ENCODE data around the gene RHOT2. TPM values are rescaled to one million over a fixed set of nuclear protein-coding genes. Genes with fewer than 3 reads are reported as not detected.

Gene RHOT2
- total RNA-seq, 6 experiments from 2014 or later = 73.9 to 93.4 (median 84.8) TPM

DNA sequence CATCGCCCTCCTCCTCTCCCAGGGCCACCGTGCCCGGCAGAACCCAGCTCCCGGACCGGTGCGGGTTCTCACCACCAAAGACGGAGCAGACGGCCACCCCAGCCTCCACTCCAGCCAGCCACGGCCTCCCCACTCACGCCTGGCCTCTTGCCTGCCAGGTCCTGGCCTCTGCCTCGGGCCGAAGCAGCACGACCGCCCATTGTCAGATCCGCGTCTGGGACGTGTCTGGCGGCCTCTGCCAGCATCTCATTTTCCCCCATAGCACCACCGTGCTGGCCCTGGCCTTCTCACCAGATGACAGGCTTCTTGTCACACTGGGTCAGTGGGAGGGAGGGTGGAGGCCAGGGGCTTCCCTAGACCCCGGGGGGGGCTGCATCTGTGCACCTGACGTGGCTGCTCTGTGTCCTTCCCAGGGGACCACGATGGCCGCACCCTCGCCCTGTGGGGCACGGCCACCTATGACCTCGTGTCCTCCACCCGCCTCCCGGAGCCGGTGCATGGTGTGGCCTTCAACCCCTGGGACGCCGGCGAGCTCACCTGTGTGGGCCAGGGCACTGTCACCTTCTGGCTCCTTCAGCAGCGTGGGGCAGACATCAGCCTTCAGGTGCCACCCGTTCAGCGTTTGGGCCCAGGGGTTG, 6.6 kb upstream of the RHOT2 start:
- Mint-ChIP-seq H3K9me3 (no peaks in the 10 kb centered on the region), H3K4me1 (ENCODE audit: low read depth) (no peaks in the 10 kb centered on the region), H3K27ac (no peak overlapping the region), H3K4me3 (peak overlapping the region; percentile 13; the same call in 1 of the 2 replicates), H3K36me3 (ENCODE audit: low read depth) (no peaks in the 10 kb centered on the region), H3K27me3 (ENCODE audit: insufficient read depth) (no peaks in the 10 kb centered on the region; the same call in 1 of the 2 replicates)
- TF ChIP-seq, protein P1, sequence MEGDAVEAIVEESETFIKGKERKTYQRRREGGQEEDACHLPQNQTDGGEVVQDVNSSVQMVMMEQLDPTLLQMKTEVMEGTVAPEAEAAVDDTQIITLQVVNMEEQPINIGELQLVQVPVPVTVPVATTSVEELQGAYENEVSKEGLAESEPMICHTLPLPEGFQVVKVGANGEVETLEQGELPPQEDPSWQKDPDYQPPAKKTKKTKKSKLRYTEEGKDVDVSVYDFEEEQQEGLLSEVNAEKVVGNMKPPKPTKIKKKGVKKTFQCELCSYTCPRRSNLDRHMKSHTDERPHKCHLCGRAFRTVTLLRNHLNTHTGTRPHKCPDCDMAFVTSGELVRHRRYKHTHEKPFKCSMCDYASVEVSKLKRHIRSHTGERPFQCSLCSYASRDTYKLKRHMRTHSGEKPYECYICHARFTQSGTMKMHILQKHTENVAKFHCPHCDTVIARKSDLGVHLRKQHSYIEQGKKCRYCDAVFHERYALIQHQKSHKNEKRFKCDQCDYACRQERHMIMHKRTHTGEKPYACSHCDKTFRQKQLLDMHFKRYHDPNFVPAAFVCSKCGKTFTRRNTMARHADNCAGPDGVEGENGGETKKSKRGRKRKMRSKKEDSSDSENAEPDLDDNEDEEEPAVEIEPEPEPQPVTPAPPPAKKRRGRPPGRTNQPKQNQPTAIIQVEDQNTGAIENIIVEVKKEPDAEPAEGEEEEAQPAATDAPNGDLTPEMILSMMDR (IDR thresholded peaks at IDR 0.05) = peak; percentile 3; the same call in 1 of the 2 replicates
- DNase-seq = no peak

DNA sequence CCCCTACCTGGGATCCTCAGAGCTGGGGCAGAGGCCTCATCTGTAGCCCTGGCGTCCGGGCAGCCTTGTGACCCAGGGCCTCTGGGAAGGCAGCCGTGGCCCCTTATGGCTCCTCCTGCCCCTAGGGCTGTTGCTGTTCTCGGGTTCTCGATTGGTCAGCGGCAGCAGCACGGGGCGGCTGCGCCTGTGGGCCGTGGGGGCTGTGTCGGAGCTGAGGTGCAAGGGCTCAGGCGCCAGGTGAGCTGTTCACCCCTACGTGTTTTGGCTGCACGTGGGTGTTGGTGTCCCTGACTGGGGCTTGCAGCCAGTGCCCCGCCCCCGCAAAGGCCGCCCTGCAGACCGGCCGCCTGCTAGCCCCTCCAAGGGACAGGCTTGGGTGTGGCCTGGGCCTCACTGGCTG, 5.8 kb upstream of the RHOT2 start:
- H3K27me3 Mint-ChIP-seq (ENCODE audit: insufficient read depth) = no peaks in the 10 kb centered on the region; the same call in 1 of the 2 replicates
- no peak for DNase-seq
- H3K9me3 Mint-ChIP-seq = no peaks in the 10 kb centered on the region
- H3K4me3 Mint-ChIP-seq = no peak overlapping the region
- H3K27ac Mint-ChIP-seq = no peak overlapping the region
- H3K36me3 Mint-ChIP-seq (ENCODE audit: low read depth) = no peaks in the 10 kb centered on the region
- no peaks in the 10 kb centered on the region for H3K4me1 Mint-ChIP-seq (ENCODE audit: low read depth)
- TF ChIP-seq, protein P1 (IDR thresholded peaks at IDR 0.05) = no peak

DNA sequence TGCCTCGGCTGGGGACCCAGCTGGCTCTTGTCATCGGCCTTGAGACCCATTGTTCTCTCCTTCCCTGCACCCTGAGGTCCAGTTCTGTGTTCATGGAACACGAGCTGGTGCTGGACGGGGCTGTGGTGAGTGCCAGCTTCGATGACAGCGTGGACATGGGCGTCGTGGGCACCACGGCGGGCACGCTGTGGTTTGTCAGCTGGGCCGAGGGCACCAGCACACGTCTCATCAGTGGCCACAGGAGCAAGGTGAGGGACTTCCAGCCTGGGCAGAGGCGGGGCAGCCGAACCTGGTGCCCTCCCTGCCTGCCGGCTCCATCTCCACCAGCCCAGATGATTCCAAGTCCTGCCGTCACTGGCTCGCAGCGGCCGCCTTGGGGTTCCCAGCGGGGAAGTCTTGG, 5.3 kb upstream of the RHOT2 start:
- no peaks in the 10 kb centered on the region for H3K36me3 Mint-ChIP-seq (ENCODE audit: low read depth)
- DNase-seq = no peak
- TF ChIP-seq, protein P1 (IDR thresholded peaks at IDR 0.05) = no peak
- H3K4me3 Mint-ChIP-seq = no peak overlapping the region
- no peaks in the 10 kb centered on the region for H3K9me3 Mint-ChIP-seq
- no peaks in the 10 kb centered on the region; the same call in 1 of the 2 replicates for H3K27me3 Mint-ChIP-seq (ENCODE audit: insufficient read depth)
- H3K4me1 Mint-ChIP-seq (ENCODE audit: low read depth) = no peaks in the 10 kb centered on the region
- H3K27ac Mint-ChIP-seq = no peak overlapping the region

DNA sequence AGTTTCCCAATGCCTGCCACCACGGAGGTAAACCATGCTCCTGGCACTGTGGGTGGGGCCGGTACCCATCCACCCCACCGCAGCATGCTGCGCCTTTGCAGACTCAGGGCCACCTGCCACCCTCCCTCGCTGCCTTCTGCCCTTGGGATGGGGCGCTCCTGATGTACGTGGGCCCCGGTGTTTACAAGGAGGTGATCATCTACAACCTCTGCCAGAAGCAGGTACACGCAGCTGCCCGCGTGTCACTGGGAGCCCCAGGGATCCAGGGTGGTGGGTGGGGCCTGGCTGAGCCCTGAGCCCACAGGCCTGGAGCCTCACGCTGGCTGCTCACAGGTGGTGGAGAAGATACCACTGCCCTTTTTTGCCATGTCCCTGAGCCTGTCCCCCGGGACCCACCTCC, 1.4 kb upstream of the RHOT2 start:
- no peak for DNase-seq
- H3K4me3 Mint-ChIP-seq = no peak overlapping the region
- H3K36me3 Mint-ChIP-seq (ENCODE audit: low read depth) = no peaks in the 10 kb centered on the region
- H3K27ac Mint-ChIP-seq = no peak overlapping the region
- no peaks in the 10 kb centered on the region for H3K9me3 Mint-ChIP-seq
- H3K4me1 Mint-ChIP-seq (ENCODE audit: low read depth) = no peaks in the 10 kb centered on the region
- TF ChIP-seq, protein P1 (IDR thresholded peaks at IDR 0.05) = no peak
- no peaks in the 10 kb centered on the region; the same call in 1 of the 2 replicates for H3K27me3 Mint-ChIP-seq (ENCODE audit: insufficient read depth)

DNA sequence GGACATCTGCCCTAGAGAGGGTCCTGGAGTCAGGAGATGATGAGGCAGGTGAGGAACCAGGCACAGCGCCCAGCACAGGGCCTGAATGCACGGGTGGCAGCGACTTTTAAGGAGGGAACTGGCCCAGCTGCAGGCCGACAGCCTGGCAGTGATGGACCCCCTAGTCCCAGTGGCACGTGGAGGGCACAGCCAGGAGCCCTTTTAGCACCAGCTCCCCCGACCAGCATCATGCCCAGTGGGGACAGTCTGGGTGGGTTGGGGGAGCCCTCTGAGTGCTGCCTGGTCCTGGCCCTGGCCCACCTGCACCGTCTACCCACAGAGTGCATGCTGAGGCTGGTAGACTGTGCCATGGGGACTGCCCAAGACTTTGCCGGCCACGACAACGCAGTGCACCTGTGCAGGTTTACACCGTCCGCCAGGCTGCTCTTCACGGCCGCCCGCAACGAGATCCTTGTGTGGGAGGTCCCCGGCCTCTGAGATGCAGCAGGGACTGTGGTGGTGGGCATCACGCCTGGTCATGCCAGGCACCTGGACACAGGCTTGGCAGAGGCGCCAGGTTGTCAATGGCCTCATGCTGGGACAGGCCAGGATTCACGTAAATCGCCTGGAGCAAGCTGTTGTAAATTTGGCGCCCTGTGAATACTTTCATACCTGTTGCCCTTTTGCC, 686 bp upstream of the RHOT2 start:
- Mint-ChIP-seq H3K9me3 (no peaks in the 10 kb centered on the region), H3K27me3 (ENCODE audit: insufficient read depth) (no peaks in the 10 kb centered on the region; the same call in 1 of the 2 replicates), H3K27ac (peak overlapping the region; percentile 69), H3K4me3 (peak overlapping the region; percentile 77), H3K4me1 (ENCODE audit: low read depth) (no peaks in the 10 kb centered on the region), H3K36me3 (ENCODE audit: low read depth) (no peaks in the 10 kb centered on the region)
- DNase-seq = no peak
- TF ChIP-seq, protein P1 (IDR thresholded peaks at IDR 0.05) = no peak

Measured in HFFc6 (cell line).